Measurements from ENCODE around the gene UVRAG.

DNA sequence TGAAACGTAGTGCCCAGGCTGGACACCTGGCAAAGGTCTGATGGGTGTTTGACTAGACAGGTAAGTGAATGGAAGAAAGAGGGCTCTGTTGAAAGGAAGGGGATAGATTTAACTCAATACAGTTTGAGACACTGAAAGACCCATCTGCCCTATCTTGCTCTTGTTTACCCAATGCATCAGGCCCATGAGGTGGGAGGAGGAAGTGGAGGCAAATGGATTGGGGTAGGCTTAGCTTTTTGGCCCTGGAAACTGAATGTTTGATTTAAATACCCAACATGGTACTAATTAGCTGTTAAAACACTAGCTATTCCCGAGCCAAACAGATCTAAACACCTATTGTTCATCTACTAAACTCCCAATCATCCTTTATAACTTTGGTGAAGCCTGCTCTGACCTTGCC lies 3.5 kb upstream of the UVRAG start:
- no peak for TF ChIP-seq EZH2 (IDR thresholded peaks at IDR 0.05)
- TF ChIP-seq POLR2AphosphoS5 (IDR thresholded peaks at IDR 0.05; ENCODE audit: borderline replicate concordance, low read depth, low read length), result no peak
